Measurements from ENCODE around the gene RMND5B.

The RMND5B gene

DNA sequence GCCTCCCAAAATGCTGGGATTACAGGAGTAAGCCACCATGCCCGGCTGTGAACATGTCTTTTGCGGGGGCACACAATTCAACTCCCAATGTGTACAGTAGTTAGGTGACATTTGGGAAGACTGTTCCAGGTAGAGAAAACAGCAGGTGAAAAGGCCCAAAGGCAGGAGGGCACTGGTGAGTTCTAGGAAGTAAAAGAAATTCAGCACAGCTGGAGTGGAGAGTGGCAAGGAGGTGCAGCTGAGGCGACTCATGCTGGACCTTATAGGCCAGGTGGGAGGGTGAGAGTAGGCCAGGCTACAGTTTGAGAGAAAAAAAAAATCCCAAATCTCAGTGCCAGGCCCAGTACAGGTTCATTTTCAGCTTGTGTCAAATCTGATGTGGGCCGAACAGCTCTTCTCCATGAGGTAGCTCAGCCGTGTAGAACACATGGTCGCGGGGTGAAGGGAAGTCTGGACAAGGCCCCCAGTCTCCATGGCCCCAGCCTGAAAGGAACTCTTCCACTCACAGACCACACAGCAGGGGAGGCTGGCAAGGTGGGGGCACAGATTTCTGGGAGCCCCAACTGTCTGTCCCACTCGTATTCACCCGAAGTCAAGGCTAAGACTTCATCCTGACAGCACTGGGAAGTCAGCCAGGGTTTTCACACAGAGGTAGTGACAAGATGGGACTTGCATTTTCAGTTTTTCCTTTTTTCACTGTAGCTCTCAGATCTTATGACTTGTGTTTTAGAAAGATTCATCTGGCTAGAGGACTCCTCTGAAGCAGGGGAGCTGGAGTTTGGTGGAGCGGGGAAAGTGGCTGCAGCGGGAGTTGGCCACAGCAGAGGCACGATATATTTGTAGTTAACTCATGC, 69.0 kb downstream of the RMND5B start:
- Histone ChIP-seq H3K9me3 (ENCODE audit: control insufficient read depth, low read length) (no peaks in the 10 kb centered on the region), H3K4me3 (ENCODE audit: insufficient read depth, low read depth, low read length) (no peak overlapping the region), H3K4me1 (ENCODE audit: control insufficient read depth, insufficient read depth, low read length) (peaks cover 8% of the 10 kb centered on the region), H3K27ac (ENCODE audit: insufficient read depth, low read depth, low read length, poor library complexity, severe bottlenecking) (no peak overlapping the region), H3K36me3 (ENCODE audit: control insufficient read depth, insufficient read depth, low read length) (no peaks in the 10 kb centered on the region), H3K27me3 (ENCODE audit: control insufficient read depth, insufficient read depth, low read length, poor library complexity, severe bottlenecking) (peaks cover 20% of the 10 kb centered on the region)
- 88 to 91% methylated on average over 12 of the region's 12 CpGs for whole genome bisulfite sequencing, 2 experiments
